Gastroesophageal sphincter (tissue), 4 donors: ENCODE data around the gene HOXB7. TPM values are rescaled to one million over a fixed set of nuclear protein-coding genes. Genes with fewer than 3 reads are reported as not detected.
A peak's percentile ranks its signal among the peaks of the same experiment; 100 is the strongest.

Experiments
- ATAC-seq: fragments of 150-250 bp; one replicate; pipeline ENCODE4 v1.9.1; 2016; ENCODE audit warnings: mild to moderate bottlenecking, moderate library complexity
- H3K27ac ChIP-seq, 4 donors: fragments of 200-600 bp; sonication (generic) in 3 of 4; 1 replicate in 3 of 4; 2 replicates in 1 of 4; pipeline ENCODE4 v1.5.1; 2016 to 2019
- H3K27me3 ChIP-seq: fragments of 200-600 bp; sonication (generic); one replicate; pipeline ENCODE4 v1.5.1; 2019
- H3K36me3 ChIP-seq, 2 donors: fragments of 200-600 bp; sonication (generic); one replicate each; pipeline ENCODE4 v1.5.1; 2019; ENCODE audit warnings: control low read depth in 1 of 2
- H3K4me1 ChIP-seq, 3 donors: fragments of 200-600 bp; sonication (generic); 1 replicate in 2 of 3; 2 replicates in 1 of 3; pipeline ENCODE4 v1.5.1; 2016 to 2019; ENCODE audit warnings: control low read depth in 2 of 3
- H3K4me3 ChIP-seq, 2 donors: fragments of 200-600 bp; sonication (generic); one replicate each; pipeline ENCODE4 v1.5.1; 2019; ENCODE audit warnings: mild to moderate bottlenecking in 1 of 2, moderate library complexity in 1 of 2
- H3K9me3 ChIP-seq, 3 donors: fragments of 200-600 bp; sonication (generic); one replicate each; pipeline ENCODE4 v1.5.1; 2017 to 2019; ENCODE audit warnings: control low read depth in 2 of 3
- CTCF ChIP-seq, 4 experiments: fragments of 200-600 bp in 2 of 4; fragments of 450-650 bp in 2 of 4; sonication (generic) in 1 of 4; IDR thresholded peaks; one replicate each; pipeline ENCODE4 v1.5.1; 2017 to 2019; ENCODE audit warnings: antibody characterized with exemption in 4 of 4, mild to moderate bottlenecking in 2 of 4, moderate library complexity in 2 of 4
- EP300 ChIP-seq: sonication (generic); formaldehyde crosslinking; IDR thresholded peaks from one replicate; pipeline ENCODE4 v1.6.1; 2017; ENCODE audit warnings: antibody characterized with exemption, mild to moderate bottlenecking
- POLR2A ChIP-seq, 2 donors: fragments of 450-650 bp; IDR thresholded peaks; one replicate each; pipeline ENCODE4 v1.6.1; 2017; ENCODE audit warnings: antibody characterized with exemption in 2 of 2, mild to moderate bottlenecking in 2 of 2, moderate library complexity in 1 of 2
- POLR2AphosphoS5 ChIP-seq: sonication (generic); formaldehyde crosslinking; IDR thresholded peaks from one replicate; pipeline ENCODE4 v1.6.1; 2017; ENCODE audit warnings: antibody characterized with exemption
- WGBS, 2 donors: methylation state at CpG; one replicate each; pipeline ENCODE4 v1.1.5; 2018; ENCODE audit warnings: low coverage in 1 of 2; 5-methylcytosine and 5-hydroxymethylcytosine counted together
- small RNA-seq, 4 donors: library from RNA; depleted of rRNA; stranded (forward); fragments of <200 nt; gene quantifications; one replicate each; pipeline ENCODE3, GENCODE V24; 2016
- total RNA-seq, 4 donors: library from RNA; depleted of rRNA; stranded (reverse); fragments of >200 nt; gene quantifications; one replicate each; pipeline ENCODE4 v1.1.0, GENCODE V29; 2016

Gene HOXB7
- total RNA-seq, 4 donors from 2014 or later, result 0.78 to 8.9 (median 3.0) TPM

GRCh38 chr17:48559122-48559839, 51.5 kb downstream of the HOXB7 start:
- H3K4me3 ChIP-seq, result peak overlapping the region; percentile 41 to 60
- WGBS, 2 donors, result 36 to 40% methylated on average over 6 to 16 of the region's 16 CpGs

DNA sequence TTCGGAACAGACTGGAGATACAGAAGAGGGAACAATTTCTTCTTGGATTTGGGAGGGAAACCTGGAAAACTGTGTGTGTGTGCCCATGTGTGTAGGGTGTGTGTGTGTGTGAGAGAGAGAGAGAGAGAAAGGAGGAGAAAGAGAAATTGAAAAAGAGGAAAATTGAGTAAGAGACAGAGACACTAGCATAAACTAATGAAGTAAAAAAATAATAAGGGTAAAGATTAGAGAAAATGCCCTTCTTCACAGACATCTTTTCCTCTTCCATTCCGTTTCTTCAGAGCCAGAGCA, 52.0 kb downstream of the HOXB7 start:
- no peak for ATAC-seq
- H3K27me3 ChIP-seq, result no peaks in the 10 kb centered on the region
- TF ChIP-seq CTCF (IDR thresholded peaks at IDR 0.05) (no peak), POLR2AphosphoS5 (no peak), POLR2A (IDR thresholded peaks at IDR 0.05) (no peak), EP300 (no peak)
- H3K4me1 ChIP-seq, result peaks cover 0 to 97% (median 67%) of the 10 kb centered on the region in 3 donors
- 40 to 42% methylated on average over 2 of the region's 2 CpGs for WGBS, 2 donors
- H3K4me3 ChIP-seq, result peak overlapping the region; percentile 41 to 60
- peak overlapping the region; percentile 90 to 98 (median 97) for H3K27ac ChIP-seq
- no peaks in the 10 kb centered on the region for H3K9me3 ChIP-seq
- no peaks in the 10 kb centered on the region for H3K36me3 ChIP-seq

More at GRCh38 chr17:48559122-48559839, 51.5 kb downstream of the HOXB7 start:
- no peaks in the 10 kb centered on the region for H3K36me3 ChIP-seq
- peaks cover 0 to 97% (median 68%) of the 10 kb centered on the region in 3 donors for H3K4me1 ChIP-seq
- no peaks in the 10 kb centered on the region for H3K27me3 ChIP-seq
- peak overlapping the region; percentile 90 to 98 (median 97) for H3K27ac ChIP-seq
- no peak for ATAC-seq
- no peaks in the 10 kb centered on the region for H3K9me3 ChIP-seq
- no peak for TF ChIP-seq POLR2A (IDR thresholded peaks at IDR 0.05)
- no peak for TF ChIP-seq CTCF (IDR thresholded peaks at IDR 0.05)
- no peak for TF ChIP-seq EP300
- TF ChIP-seq POLR2AphosphoS5, result peak; percentile 5

- Histone ChIP-seq H3K27ac (peak overlapping the region; percentile 90 to 98 (median 97)), H3K36me3 (no peaks in the 10 kb centered on the region), H3K4me3 (peak overlapping the region; percentile 41 to 60), H3K9me3 (no peaks in the 10 kb centered on the region), H3K4me1 (peaks cover 0 to 97% (median 62%) of the 10 kb centered on the region in 3 donors), H3K27me3 (no peaks in the 10 kb centered on the region)
- no peak for ATAC-seq
- WGBS, 2 donors, result 50 to 56% methylated on average over 10 to 11 of the region's 13 CpGs
- TF ChIP-seq POLR2AphosphoS5 (no peak), EP300 (no peak), CTCF (IDR thresholded peaks at IDR 0.05) (no peak), POLR2A (IDR thresholded peaks at IDR 0.05) (no peak)
Observed at GRCh38 chr17:48558057-48558830, 52.6 kb downstream of the HOXB7 start.

Small RNA genes within 50 kb of the gene (small RNA-seq; reads per million reads assigned to genes)
- 0 to 0.27 (median 0) reads per million in 4 donors for gene MIR196A1

Other genes starting within 250 kb of the HOXB7 start
- 10 to 100 TPM in 1 of 4 donors, 1 to 10 TPM in 2, not detected in 1; 1.1 to 12.1 (median 1.8) TPM for gene SKAP1, start 180.8 kb downstream of the HOXB7 start, total RNA-seq
- gene HOXB1, start 80.0 kb downstream of the HOXB7 start, total RNA-seq, result not detected
- gene HOXB2, start 65.9 kb downstream of the HOXB7 start, total RNA-seq, result 10 to 100 TPM; 28.7 to 65.2 (median 38.8) TPM
- gene HOXB4, start 32.7 kb downstream of the HOXB7 start, total RNA-seq, result 10 to 100 TPM in 1 of 4 donors, 1 to 10 TPM in 3; 3.0 to 12.9 (median 6.9) TPM
- 10 to 100 TPM; 11.4 to 48.7 (median 24.2) TPM for gene HOXB3, start 20.8 kb downstream of the HOXB7 start, total RNA-seq
- gene HOXB5, start 17.2 kb downstream of the HOXB7 start, total RNA-seq, result 1 to 10 TPM in 3 of 4 donors, under 1 TPM in 1; 0.27 to 2.7 (median 1.4) TPM
- 10 to 100 TPM in 1 of 4 donors, 1 to 10 TPM in 3; 4.9 to 40.1 (median 5.1) TPM for gene HOXB6, start 6.0 kb downstream of the HOXB7 start, total RNA-seq
- gene HOXB8, start 4.3 kb upstream of the HOXB7 start, total RNA-seq, result 1 to 10 TPM in 1 of 4 donors, under 1 TPM in 1, not detected in 2; 0.27 to 3.9 TPM
- gene HOXB9, start 15.3 kb upstream of the HOXB7 start, total RNA-seq, result not detected
- not detected for gene PRAC1, start 111.5 kb upstream of the HOXB7 start, total RNA-seq
- gene PRAC2, start 112.2 kb upstream of the HOXB7 start, total RNA-seq, result not detected
- not detected for gene HOXB13, start 117.7 kb upstream of the HOXB7 start, total RNA-seq
- gene TTLL6, start 206.2 kb upstream of the HOXB7 start, total RNA-seq, result not detected
- 100 to 1,000 TPM; 177 to 244 (median 227) TPM for gene CALCOCO2, start 220.0 kb upstream of the HOXB7 start, total RNA-seq